Measurements from ENCODE around the gene CFAP210. TPM values are rescaled to one million over a fixed set of nuclear protein-coding genes. Genes with fewer than 3 reads are reported as not detected.

CFAP210 gene
- total RNA-seq, 1 experiment from 2014 or later: 0.20 TPM

- Mint-ChIP-seq H3K27me3 (ENCODE audit: low read depth) (no peaks in the 10 kb centered on the region), H3K36me3 (no peaks in the 10 kb centered on the region), H3K9me3 (no peaks in the 10 kb centered on the region), H3K4me3 (no peak overlapping the region), H3K27ac (no peak overlapping the region), H3K4me1 (no peaks in the 10 kb centered on the region)
- DNase-seq (ENCODE audit: low spot score) (no peak), ATAC-seq (no peak)
- ChIA-PET CTCF (no interaction called here), POLR2A (no interaction called here)
- TF ChIP-seq STAT6 (CRISPR knock-in tag; conservative IDR thresholded peaks at IDR 0.05; ENCODE audit: low read depth) (no peak), ZNF532 (CRISPR knock-in tag; IDR thresholded peaks at IDR 0.05; ENCODE audit: borderline replicate concordance) (no peak), TEAD1 (CRISPR knock-in tag; IDR thresholded peaks at IDR 0.05) (no peak), IRF1 (CRISPR knock-in tag; IDR thresholded peaks at IDR 0.05) (no peak), USF1 (CRISPR knock-in tag; IDR thresholded peaks at IDR 0.05) (no peak), ZNF512 (CRISPR knock-in tag; IDR thresholded peaks at IDR 0.05; ENCODE audit: borderline replicate concordance) (no peak), PRDM15 (CRISPR knock-in tag; IDR thresholded peaks at IDR 0.05) (no peak), ZNF416 (CRISPR knock-in tag; IDR thresholded peaks at IDR 0.05) (no peak), E2F5 (CRISPR knock-in tag; IDR thresholded peaks at IDR 0.05) (no peak), ATF3 (CRISPR knock-in tag; conservative IDR thresholded peaks at IDR 0.05) (no peak), MLX (CRISPR knock-in tag; IDR thresholded peaks at IDR 0.05) (no peak), ZNF281 (CRISPR knock-in tag; IDR thresholded peaks at IDR 0.05) (no peak), MYBL2 (CRISPR knock-in tag; IDR thresholded peaks at IDR 0.05) (no peak), OVOL2 (CRISPR knock-in tag; IDR thresholded peaks at IDR 0.05; ENCODE audit: borderline replicate concordance) (no peak), CDX4 (CRISPR knock-in tag; IDR thresholded peaks at IDR 0.05; ENCODE audit: borderline replicate concordance) (no peak)
Observed at GRCh38 chr2:169641464-169641863, 52.7 kb downstream of the CFAP210 start.
